ENCODE measurements around the gene BARX2.

DNA sequence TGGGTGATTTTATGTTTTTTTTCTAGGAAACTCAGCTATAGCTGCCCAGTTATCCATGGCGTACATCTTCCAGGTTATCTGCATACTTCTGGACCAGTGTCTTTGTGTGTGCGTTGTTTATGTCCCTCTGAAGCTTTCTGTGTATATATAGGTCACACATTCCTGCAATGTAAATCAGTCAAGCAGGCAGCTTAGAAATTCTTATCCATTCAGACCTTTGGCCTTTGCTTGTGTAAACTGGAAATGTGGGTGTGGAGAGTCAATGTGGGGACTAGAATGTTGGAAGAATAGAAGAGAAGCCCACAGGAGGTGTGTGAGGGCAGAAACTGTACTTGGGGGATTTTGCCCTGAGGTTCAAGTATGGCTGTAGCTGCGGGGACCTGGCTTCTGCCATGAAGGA, 51.7 kb downstream of the BARX2 start:
- TF ChIP-seq POLR2A (IDR thresholded peaks at IDR 0.05; ENCODE audit: low read depth) (no peak), EP300 (IDR thresholded peaks at IDR 0.05) (no peak), CTCF (IDR thresholded peaks at IDR 0.05) (no peak), POLR2AphosphoS5 (IDR thresholded peaks at IDR 0.05) (no peak)

Data from esophagus muscularis mucosa (tissue), 4 donors.